Gastroesophageal sphincter (tissue), 3 donors: ENCODE data around the gene FCAR.
"Not testable (repeated sequence)": the region's sequence is repeated elsewhere in the genome, so short reads cannot be mapped to it uniquely, and the experiment has no call there.

Experiments used
- EP300 ChIP-seq: sonication (generic); formaldehyde crosslinking; IDR thresholded peaks from one replicate; pipeline ENCODE4 v1.6.1; 2017; ENCODE audit warnings: antibody characterized with exemption, mild to moderate bottlenecking
- POLR2A ChIP-seq, 2 donors: fragments of 450-650 bp; IDR thresholded peaks; one replicate each; pipeline ENCODE4 v1.6.1; 2017; ENCODE audit warnings: antibody characterized with exemption in 2 of 2, mild to moderate bottlenecking in 2 of 2, moderate library complexity in 1 of 2
- POLR2AphosphoS5 ChIP-seq: sonication (generic); formaldehyde crosslinking; IDR thresholded peaks from one replicate; pipeline ENCODE4 v1.6.1; 2017; ENCODE audit warnings: antibody characterized with exemption
- TF ChIP-seq, protein P1 (sequence below), 4 experiments: fragments of 200-600 bp in 2 of 4; fragments of 450-650 bp in 2 of 4; sonication (generic) in 1 of 4; IDR thresholded peaks; one replicate each; pipeline ENCODE4 v1.5.1; 2017 to 2019; ENCODE audit warnings: antibody characterized with exemption in 4 of 4, mild to moderate bottlenecking in 2 of 4, moderate library complexity in 2 of 4

GRCh38 chr19:54894106-54894505 lies 20.1 kb downstream of the FCAR start:
- TF ChIP-seq POLR2AphosphoS5; POLR2A (IDR thresholded peaks at IDR 0.05); EP300: not testable (repeated sequence)
- TF ChIP-seq, protein P1, sequence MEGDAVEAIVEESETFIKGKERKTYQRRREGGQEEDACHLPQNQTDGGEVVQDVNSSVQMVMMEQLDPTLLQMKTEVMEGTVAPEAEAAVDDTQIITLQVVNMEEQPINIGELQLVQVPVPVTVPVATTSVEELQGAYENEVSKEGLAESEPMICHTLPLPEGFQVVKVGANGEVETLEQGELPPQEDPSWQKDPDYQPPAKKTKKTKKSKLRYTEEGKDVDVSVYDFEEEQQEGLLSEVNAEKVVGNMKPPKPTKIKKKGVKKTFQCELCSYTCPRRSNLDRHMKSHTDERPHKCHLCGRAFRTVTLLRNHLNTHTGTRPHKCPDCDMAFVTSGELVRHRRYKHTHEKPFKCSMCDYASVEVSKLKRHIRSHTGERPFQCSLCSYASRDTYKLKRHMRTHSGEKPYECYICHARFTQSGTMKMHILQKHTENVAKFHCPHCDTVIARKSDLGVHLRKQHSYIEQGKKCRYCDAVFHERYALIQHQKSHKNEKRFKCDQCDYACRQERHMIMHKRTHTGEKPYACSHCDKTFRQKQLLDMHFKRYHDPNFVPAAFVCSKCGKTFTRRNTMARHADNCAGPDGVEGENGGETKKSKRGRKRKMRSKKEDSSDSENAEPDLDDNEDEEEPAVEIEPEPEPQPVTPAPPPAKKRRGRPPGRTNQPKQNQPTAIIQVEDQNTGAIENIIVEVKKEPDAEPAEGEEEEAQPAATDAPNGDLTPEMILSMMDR (IDR thresholded peaks at IDR 0.05), result not testable (repeated sequence)
